CD8-positive, alpha-beta memory T cell (primary cell): ENCODE results near the gene MARK4. TPM values are rescaled to one million over a fixed set of nuclear protein-coding genes. Genes with fewer than 3 reads are reported as not detected.
"Not testable (repeated sequence)": the region's sequence is repeated elsewhere in the genome, so short reads cannot be mapped to it uniquely, and the experiment has no call there.

Experiments
- CTCF ChIA-PET: fragments of 350-600 bp; sonication (Branson Sonifier 250); formaldehyde crosslinking; loops from one replicate; lab custom pipeline; 2021; ENCODE audit warnings: antibody characterized with exemption; lab: Charles Lee
- POLR2A ChIA-PET: fragments of 350-600 bp; sonication (Branson Sonifier 250); formaldehyde crosslinking; loops from one replicate; lab custom pipeline; 2021; ENCODE audit warnings: antibody characterized with exemption; lab: Charles Lee
- DNase-seq, 5 donors: peaks; one replicate each; pipeline versions ENCODE4 v3.0.0 to v3.0.0-alpha.2; 2020 to 2022; ENCODE audit warnings: mixed read lengths in 1 of 5
- H3K27ac ChIP-seq: one replicate; pipeline ENCODE4 v1.7.0; 2013; ENCODE audit warnings: low read depth, mild to moderate bottlenecking, low read length, moderate library complexity
- H3K27me3 ChIP-seq: 2 replicates; pipeline ENCODE4 v1.7.0; 2013; ENCODE audit warnings: low read length, mild to moderate bottlenecking; ENCODE audit not compliant: insufficient read depth, poor library complexity, severe bottlenecking
- H3K36me3 ChIP-seq: 2 replicates; pipeline ENCODE4 v1.7.0; 2013; ENCODE audit warnings: mild to moderate bottlenecking, low read length, moderate library complexity; ENCODE audit not compliant: insufficient read depth
- H3K4me1 ChIP-seq: 2 replicates; pipeline ENCODE4 v1.7.0; 2013; ENCODE audit warnings: mild to moderate bottlenecking, low read length, moderate library complexity; ENCODE audit not compliant: insufficient read depth
- H3K4me3 ChIP-seq: 2 replicates; pipeline ENCODE4 v1.7.0; 2013; ENCODE audit warnings: mild to moderate bottlenecking, low read length
- H3K9me3 ChIP-seq: 2 replicates; pipeline ENCODE4 v1.7.0; 2013; ENCODE audit warnings: mild to moderate bottlenecking, low read length
- H3K27ac Mint-ChIP-seq, 8 donors: one replicate each; pipeline ENCODE4 v1.8.0; 2020 to 2021; ENCODE audit warnings: mixed read lengths in 8 of 8, mild to moderate bottlenecking in 6 of 8, inconsistent platforms in 3 of 8, moderate library complexity in 3 of 8
- H3K27me3 Mint-ChIP-seq, 2 donors: one replicate each; pipeline ENCODE4 v1.8.0; 2020 to 2021; ENCODE audit warnings: mixed read lengths in 2 of 2, mild to moderate bottlenecking in 1 of 2, moderate library complexity in 1 of 2
- H3K36me3 Mint-ChIP-seq, 3 donors: one replicate each; pipeline ENCODE4 v1.8.0; 2020 to 2021; ENCODE audit warnings: mixed read lengths in 3 of 3, inconsistent platforms in 1 of 3, mild to moderate bottlenecking in 1 of 3
- H3K4me1 Mint-ChIP-seq, 3 donors: one replicate each; pipeline ENCODE4 v1.8.0; 2020 to 2021; ENCODE audit warnings: mixed read lengths in 3 of 3, inconsistent platforms in 1 of 3, mild to moderate bottlenecking in 1 of 3
- H3K4me3 Mint-ChIP-seq, 7 donors: one replicate each; pipeline ENCODE4 v1.8.0; 2020 to 2021; ENCODE audit warnings: mixed read lengths in 7 of 7, mild to moderate bottlenecking in 6 of 7, moderate library complexity in 4 of 7, inconsistent platforms in 2 of 7
- H3K9me3 Mint-ChIP-seq, 5 donors: one replicate each; pipeline ENCODE4 v1.8.0; 2020 to 2022; ENCODE audit warnings: mixed read lengths in 5 of 5, mild to moderate bottlenecking in 3 of 5, moderate library complexity in 2 of 5, inconsistent platforms in 1 of 5
- polyA plus RNA-seq: library from polyadenylated mRNA; unstranded; fragments of 300-500 nt; fragmentation: Illumina TruSeq; gene quantifications from one replicate; pipeline ENCODE4 v1.2.3, GENCODE V29; 2021
- total RNA-seq, 2 experiments: library from RNA; stranded (reverse); gene quantifications; one replicate each; pipeline ENCODE4 v1.2.3, GENCODE V29; 2021

Gene MARK4
- total and polyA plus RNA-seq, 3 experiments from 2014 or later, result 2.6 to 21.2 (median 20.2) TPM

DNA sequence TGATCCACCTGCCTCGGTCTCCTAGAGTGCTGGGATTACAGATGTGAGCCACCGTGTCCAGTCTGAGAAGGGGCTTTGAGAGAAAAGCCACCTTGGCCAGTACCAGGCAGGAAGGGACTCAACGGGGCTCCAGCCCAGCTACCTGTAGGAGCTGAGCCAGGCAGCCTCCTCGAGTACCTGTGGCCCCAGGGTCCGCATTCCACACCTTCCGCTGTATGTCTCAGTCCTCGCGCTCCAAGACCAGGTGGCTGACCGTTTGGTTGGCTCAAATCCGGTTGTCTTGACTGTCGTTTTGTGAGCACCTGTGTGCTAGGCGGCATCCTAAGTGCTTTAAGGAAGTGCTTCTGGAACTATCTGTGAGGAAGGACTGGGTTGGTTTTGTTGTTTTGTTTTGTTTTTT is 16.2 kb downstream of the MARK4 start:
- ChIA-PET POLR2A (no interaction called here), CTCF (interaction anchor here (1.2 kb wide), 1 partner anchor 18 kb away, joined by 3 read pairs; no protein-coding TSS in a partner anchor)
- H3K27me3 Mint-ChIP-seq, result no peaks in the 10 kb centered on the region
- Histone ChIP-seq H3K4me3 (no peak overlapping the region), H3K27ac (no peak overlapping the region), H3K9me3 (no peaks in the 10 kb centered on the region), H3K4me1 (no peaks in the 10 kb centered on the region), H3K27me3 (no peaks in the 10 kb centered on the region), H3K36me3 (no peaks in the 10 kb centered on the region)
- no peaks in the 10 kb centered on the region for H3K4me1 Mint-ChIP-seq
- H3K36me3 Mint-ChIP-seq, result peaks cover 0 to 52% (median 4%) of the 10 kb centered on the region in 3 donors
- DNase-seq, result no peak
- no peaks in the 10 kb centered on the region for H3K9me3 Mint-ChIP-seq
- no peak overlapping the region for H3K4me3 Mint-ChIP-seq
- H3K27ac Mint-ChIP-seq, result no peak overlapping the region

DNA sequence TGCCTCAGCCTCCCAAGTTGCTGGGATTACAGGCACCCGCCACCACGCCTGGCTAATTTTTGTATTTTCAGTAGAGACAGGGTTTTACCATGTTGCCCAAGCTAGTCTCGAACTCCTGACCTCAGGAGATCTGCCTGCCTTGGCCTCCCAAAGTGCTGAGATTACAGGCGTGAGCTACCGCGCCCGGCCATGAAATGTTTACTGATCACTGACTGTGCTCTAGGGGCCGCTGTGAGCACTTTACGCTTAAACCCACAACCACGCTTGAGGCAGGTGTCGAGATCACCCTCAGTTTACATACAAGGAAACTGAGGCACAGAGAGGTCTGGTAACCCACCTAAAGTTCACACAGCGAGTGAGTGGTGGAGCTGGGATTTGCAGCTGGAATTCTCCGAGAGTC is 18.9 kb downstream of the MARK4 start:
- H3K27me3 ChIP-seq, H3K27me3 Mint-ChIP-seq, CTCF ChIA-PET, H3K4me1 Mint-ChIP-seq, H3K9me3 ChIP-seq, POLR2A ChIA-PET, H3K27ac Mint-ChIP-seq, H3K27ac ChIP-seq, H3K4me3 Mint-ChIP-seq, H3K9me3 Mint-ChIP-seq, H3K36me3 ChIP-seq, H3K4me1 ChIP-seq, H3K4me3 ChIP-seq, DNase-seq: not testable (repeated sequence)
- peaks cover 5 to 66% (median 14%) of the 10 kb centered on the region in 3 donors for H3K36me3 Mint-ChIP-seq

DNA sequence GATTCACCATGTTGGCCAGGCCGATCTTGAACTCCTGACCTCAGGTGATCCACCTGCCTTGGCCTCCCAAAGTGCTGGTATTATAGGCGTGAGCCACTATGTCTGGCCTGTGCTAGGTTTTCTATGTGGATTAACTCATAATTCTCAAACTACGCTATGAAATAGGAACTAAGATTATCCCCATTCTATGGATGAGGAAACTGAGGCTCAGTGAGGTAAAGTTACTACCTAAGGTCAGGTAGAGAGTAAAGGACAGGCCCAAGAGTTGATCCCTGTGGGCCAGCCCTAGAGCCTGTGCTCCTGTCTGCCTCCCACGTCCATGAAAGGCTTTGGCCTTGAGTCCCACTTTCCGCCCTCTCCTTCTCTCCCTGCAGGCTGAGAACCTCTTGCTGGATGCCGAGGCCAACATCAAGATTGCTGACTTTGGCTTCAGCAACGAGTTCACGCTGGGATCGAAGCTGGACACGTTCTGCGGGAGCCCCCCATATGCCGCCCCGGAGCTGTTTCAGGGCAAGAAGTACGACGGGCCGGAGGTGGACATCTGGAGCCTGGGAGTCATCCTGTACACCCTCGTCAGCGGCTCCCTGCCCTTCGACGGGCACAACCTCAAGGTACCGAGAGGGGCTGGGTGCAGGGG is 20.1 kb downstream of the MARK4 start:
- Histone ChIP-seq H3K27me3 (no peaks in the 10 kb centered on the region), H3K36me3 (no peaks in the 10 kb centered on the region), H3K4me1 (no peaks in the 10 kb centered on the region), H3K4me3 (no peak overlapping the region), H3K9me3 (no peaks in the 10 kb centered on the region), H3K27ac (no peak overlapping the region)
- Mint-ChIP-seq H3K27ac (no peak overlapping the region), H3K9me3 (no peaks in the 10 kb centered on the region), H3K27me3 (no peaks in the 10 kb centered on the region), H3K4me3 (no peak overlapping the region), H3K4me1 (no peaks in the 10 kb centered on the region), H3K36me3 (peaks cover 5 to 67% (median 12%) of the 10 kb centered on the region in 3 donors)
- DNase-seq, result no peak
- CTCF ChIA-PET, result no interaction called here
- POLR2A ChIA-PET, result no interaction called here

DNA sequence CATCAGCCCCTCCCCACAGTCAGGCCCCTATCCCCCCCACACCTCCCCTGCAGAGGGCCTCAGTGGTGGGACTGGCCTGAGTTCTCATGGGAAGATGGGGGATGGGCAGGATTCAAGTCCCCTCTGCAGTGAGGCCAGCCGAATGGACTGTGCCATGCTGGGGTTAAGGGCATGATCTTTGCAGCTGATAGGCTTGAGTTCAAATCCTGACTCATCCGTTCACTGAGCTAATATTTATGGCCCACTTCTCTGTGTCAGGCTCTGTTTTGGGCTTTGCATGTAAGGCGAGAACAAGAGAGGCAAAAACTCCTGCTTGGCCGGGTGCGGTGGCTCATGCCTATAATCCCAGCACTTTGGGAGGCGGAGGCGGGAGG is 20.7 kb downstream of the MARK4 start:
- POLR2A ChIA-PET, result no interaction called here
- CTCF ChIA-PET, result no interaction called here
- H3K4me3 Mint-ChIP-seq, result no peak overlapping the region
- Histone ChIP-seq H3K4me3 (no peak overlapping the region), H3K27ac (no peak overlapping the region), H3K27me3 (no peaks in the 10 kb centered on the region), H3K9me3 (no peaks in the 10 kb centered on the region), H3K4me1 (no peaks in the 10 kb centered on the region), H3K36me3 (no peaks in the 10 kb centered on the region)
- peaks cover 5 to 69% (median 12%) of the 10 kb centered on the region in 3 donors for H3K36me3 Mint-ChIP-seq
- no peaks in the 10 kb centered on the region for H3K27me3 Mint-ChIP-seq
- no peaks in the 10 kb centered on the region for H3K4me1 Mint-ChIP-seq
- H3K27ac Mint-ChIP-seq, result no peak overlapping the region
- DNase-seq, result no peak
- no peaks in the 10 kb centered on the region for H3K9me3 Mint-ChIP-seq

DNA sequence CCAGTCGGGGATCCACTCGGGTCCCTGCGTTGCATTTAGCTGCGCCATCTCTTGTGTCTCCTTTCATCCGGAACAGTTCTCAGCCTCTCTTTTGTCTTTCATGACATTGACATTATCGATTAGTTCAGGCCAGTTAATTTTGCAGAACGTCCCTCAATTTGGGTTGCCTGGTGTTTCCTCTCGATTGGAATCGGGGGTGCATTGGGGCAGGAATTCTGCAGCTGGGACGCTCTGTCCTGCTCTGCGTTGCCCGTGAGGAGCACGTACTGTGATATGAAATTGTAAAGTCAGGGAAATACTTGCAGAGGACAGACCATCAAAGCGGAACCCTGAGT is 22.4 kb downstream of the MARK4 start:
- Histone ChIP-seq H3K36me3 (no peaks in the 10 kb centered on the region), H3K27ac (no peak overlapping the region), H3K9me3 (no peaks in the 10 kb centered on the region), H3K4me3 (no peak overlapping the region), H3K27me3 (no peaks in the 10 kb centered on the region), H3K4me1 (no peaks in the 10 kb centered on the region)
- POLR2A ChIA-PET, result no interaction called here
- CTCF ChIA-PET, result no interaction called here
- Mint-ChIP-seq H3K4me1 (no peaks in the 10 kb centered on the region), H3K27me3 (no peaks in the 10 kb centered on the region), H3K36me3 (peaks cover 5 to 77% (median 17%) of the 10 kb centered on the region in 3 donors), H3K27ac (no peak overlapping the region), H3K4me3 (no peak overlapping the region), H3K9me3 (no peaks in the 10 kb centered on the region)
- DNase-seq, result no peak

DNA sequence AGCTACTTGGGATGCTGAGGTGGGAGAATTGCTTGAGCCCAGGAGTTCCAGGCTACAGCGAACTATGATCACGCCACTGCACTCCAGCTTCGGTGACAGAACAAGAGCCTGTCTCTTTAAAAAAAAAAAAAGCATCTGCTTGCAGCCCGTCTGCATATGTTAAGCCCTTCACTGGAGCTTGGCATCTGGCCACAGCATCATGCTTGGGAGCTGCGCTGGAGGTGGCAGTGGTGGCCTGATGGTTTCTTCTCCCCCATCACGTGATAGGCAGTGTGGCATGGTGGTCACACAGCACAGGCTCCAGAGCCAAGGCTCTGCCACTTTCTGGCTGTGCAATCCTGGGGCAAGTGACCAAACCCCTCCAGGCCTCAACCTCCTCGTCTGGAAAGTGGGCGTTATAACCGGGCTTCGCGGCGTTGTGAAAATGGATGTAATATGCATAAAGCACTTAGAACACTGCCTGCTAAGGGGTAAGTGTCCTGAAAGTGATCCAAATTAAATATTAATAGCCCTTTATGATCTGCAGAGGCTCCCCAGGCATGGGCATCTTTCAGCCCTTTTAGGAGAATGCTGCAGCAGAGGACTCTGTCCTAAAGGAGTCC is 24.4 kb downstream of the MARK4 start:
- no peaks in the 10 kb centered on the region for H3K27me3 Mint-ChIP-seq
- Histone ChIP-seq H3K36me3 (no peaks in the 10 kb centered on the region), H3K27me3 (no peaks in the 10 kb centered on the region), H3K27ac (no peak overlapping the region), H3K4me3 (no peak overlapping the region), H3K9me3 (no peaks in the 10 kb centered on the region), H3K4me1 (no peaks in the 10 kb centered on the region)
- DNase-seq, result no peak
- no peaks in the 10 kb centered on the region for H3K9me3 Mint-ChIP-seq
- POLR2A ChIA-PET, result no interaction called here
- peaks cover 5 to 78% (median 20%) of the 10 kb centered on the region in 3 donors for H3K36me3 Mint-ChIP-seq
- peak overlapping the region in 1 of 8 donors; percentile 16 for H3K27ac Mint-ChIP-seq
- no peaks in the 10 kb centered on the region for H3K4me1 Mint-ChIP-seq
- H3K4me3 Mint-ChIP-seq, result no peak overlapping the region
- CTCF ChIA-PET, result no interaction called here

DNA sequence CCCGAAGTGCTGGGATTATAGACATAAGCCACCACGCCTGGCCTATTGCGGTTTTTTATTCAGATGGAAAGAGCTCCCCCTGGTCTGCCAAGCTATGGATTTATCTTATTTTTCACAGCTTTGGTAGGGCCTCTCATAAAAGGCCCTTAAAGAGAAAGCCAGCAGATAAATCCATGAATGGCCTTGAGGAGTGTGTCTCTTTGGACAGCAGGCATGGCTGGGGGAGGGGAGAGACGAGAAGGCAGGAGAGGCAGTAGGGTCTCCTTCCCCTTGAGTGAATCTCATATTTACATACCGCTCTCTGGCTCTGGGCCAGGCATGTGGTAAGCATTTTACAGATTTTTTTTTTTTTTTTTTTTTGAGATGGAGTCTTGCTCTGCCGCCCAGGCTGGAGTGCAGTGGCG is 25.2 kb downstream of the MARK4 start:
- POLR2A ChIA-PET, result no interaction called here
- CTCF ChIA-PET, result no interaction called here
- H3K36me3 ChIP-seq, result no peaks in the 10 kb centered on the region

DNA sequence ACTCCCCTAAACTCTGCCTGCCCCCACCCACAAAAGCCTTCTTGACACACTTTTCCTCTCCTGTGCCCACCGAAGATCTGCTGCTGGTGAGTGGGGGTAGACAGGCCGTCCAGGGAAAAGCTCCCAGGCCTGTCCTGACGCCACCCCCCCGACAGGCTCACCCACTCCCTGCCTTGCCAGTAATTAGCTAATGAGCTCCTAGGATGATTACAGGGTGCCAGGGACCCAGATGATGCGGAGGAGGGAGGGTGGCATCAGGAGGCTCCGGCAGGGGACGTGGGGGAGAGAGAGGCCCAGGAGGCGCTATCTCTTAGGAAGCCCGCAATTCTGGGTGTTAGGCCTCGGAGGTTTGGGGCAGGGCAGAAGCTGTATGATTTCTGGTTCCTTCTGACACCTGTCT is 27.0 kb downstream of the MARK4 start:
- H3K27ac ChIP-seq, result no peak overlapping the region
- Mint-ChIP-seq H3K36me3 (peaks cover 5 to 74% (median 19%) of the 10 kb centered on the region in 3 donors), H3K9me3 (no peaks in the 10 kb centered on the region), H3K27ac (no peak overlapping the region), H3K4me3 (no peak overlapping the region), H3K27me3 (no peaks in the 10 kb centered on the region), H3K4me1 (no peaks in the 10 kb centered on the region)
- ChIA-PET POLR2A (no interaction called here), CTCF (no interaction called here)
- no peaks in the 10 kb centered on the region for H3K36me3 ChIP-seq
- H3K27me3 ChIP-seq, result no peaks in the 10 kb centered on the region
- H3K9me3 ChIP-seq, result no peaks in the 10 kb centered on the region
- H3K4me3 ChIP-seq, result no peak overlapping the region
- H3K4me1 ChIP-seq, result no peaks in the 10 kb centered on the region
- DNase-seq, result no peak

More for the DNA sequence above, 25.2 kb downstream of the MARK4 start:
- no peaks in the 10 kb centered on the region for H3K9me3 Mint-ChIP-seq
- Histone ChIP-seq H3K27ac (no peak overlapping the region), H3K27me3 (no peaks in the 10 kb centered on the region), H3K4me1 (no peaks in the 10 kb centered on the region), H3K9me3 (no peaks in the 10 kb centered on the region), H3K4me3 (no peak overlapping the region)
- H3K27ac Mint-ChIP-seq, result no peak overlapping the region
- no peaks in the 10 kb centered on the region for H3K4me1 Mint-ChIP-seq
- H3K36me3 Mint-ChIP-seq, result peaks cover 5 to 80% (median 20%) of the 10 kb centered on the region in 3 donors
- no peak for DNase-seq
- H3K27me3 Mint-ChIP-seq, result no peaks in the 10 kb centered on the region
- no peak overlapping the region for H3K4me3 Mint-ChIP-seq
